Measurements from ENCODE around the gene BMPR1B. TPM values are rescaled to one million over a fixed set of nuclear protein-coding genes. Genes with fewer than 3 reads are reported as not detected.

BMPR1B gene
- total and polyA plus RNA-seq, 2 of the 8 experiments (the other 6 are each of a cell fraction or from before 2014, with no cell fraction given) = 0.14 to 1.1 TPM

GRCh38 chr4:95045429-95045828 lies 287.7 kb downstream of the BMPR1B start:
- CTCF ChIA-PET (ENCODE audit: partially characterized antibody) = interaction anchor here (1.4 kb wide), 1 partner anchor 14 kb away, joined by 3 read pairs; no protein-coding TSS in a partner anchor
- 88% methylated on average over 3 of the region's 3 CpGs; no CpG with 5 or more reads in 1 of the 2 experiments for WGBS, 2 experiments (ENCODE audit: extremely low coverage in 1 of 2, insufficient coverage in 1 of 2, insufficient read length in 1 of 2, insufficient replicate concordance in 2 of 2, low coverage in 1 of 2, low lambda C conversion rate in 2 of 2, missing lambda C conversion rate in 1 of 2)

More at GRCh38 chr4:95045429-95045828, 287.7 kb downstream of the BMPR1B start:
- no peak for TF ChIP-seq CHD1 (IDR thresholded peaks at IDR 0.05; ENCODE audit: low read depth, low read length)
- TF ChIP-seq ASH2L (IDR thresholded peaks at IDR 0.05; ENCODE audit: low read length) = no peak
- no peak for TF ChIP-seq KDM4A (IDR thresholded peaks at IDR 0.05; ENCODE audit: low read depth, low read length, severe bottlenecking)
- TF ChIP-seq SIRT6 (IDR thresholded peaks at IDR 0.05; ENCODE audit: low read length) = no peak
- TF ChIP-seq SP4 (IDR thresholded peaks at IDR 0.05; ENCODE audit: low read length) = no peak
- no peak for TF ChIP-seq RBBP5 (IDR thresholded peaks at IDR 0.05; ENCODE audit: borderline replicate concordance, low read depth, low read length)
- TF ChIP-seq, protein P1, sequence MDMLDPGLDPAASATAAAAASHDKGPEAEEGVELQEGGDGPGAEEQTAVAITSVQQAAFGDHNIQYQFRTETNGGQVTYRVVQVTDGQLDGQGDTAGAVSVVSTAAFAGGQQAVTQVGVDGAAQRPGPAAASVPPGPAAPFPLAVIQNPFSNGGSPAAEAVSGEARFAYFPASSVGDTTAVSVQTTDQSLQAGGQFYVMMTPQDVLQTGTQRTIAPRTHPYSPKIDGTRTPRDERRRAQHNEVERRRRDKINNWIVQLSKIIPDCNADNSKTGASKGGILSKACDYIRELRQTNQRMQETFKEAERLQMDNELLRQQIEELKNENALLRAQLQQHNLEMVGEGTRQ (IDR thresholded peaks at IDR 0.05; ENCODE audit: low read length) = no peak
- TF ChIP-seq SAP30 (IDR thresholded peaks at IDR 0.05; ENCODE audit: insufficient read depth, insufficient replicate concordance, low read length) = no peak
- TF ChIP-seq, protein P2, sequence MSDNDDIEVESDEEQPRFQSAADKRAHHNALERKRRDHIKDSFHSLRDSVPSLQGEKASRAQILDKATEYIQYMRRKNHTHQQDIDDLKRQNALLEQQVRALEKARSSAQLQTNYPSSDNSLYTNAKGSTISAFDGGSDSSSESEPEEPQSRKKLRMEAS (IDR thresholded peaks at IDR 0.05) = no peak
- TF ChIP-seq SP1 (IDR thresholded peaks at IDR 0.05; ENCODE audit: low read depth, low read length) = no peak
- TF ChIP-seq BACH1 (IDR thresholded peaks at IDR 0.05; ENCODE audit: low read length) = no peak
- TF ChIP-seq POU5F1 (IDR thresholded peaks at IDR 0.05; ENCODE audit: low read depth, low read length) = no peak
- no peak overlapping the region for H3K9ac ChIP-seq (replicated peaks in 1 of 4; ENCODE audit: extremely low read depth in 1 of 4, low read depth in 3 of 4, low read length in 3 of 4)
- no peak for FAIRE-seq
- no peaks in the 10 kb centered on the region for H3K79me1 ChIP-seq (ENCODE audit: low read depth, low read length)
- no peaks in the 10 kb centered on the region for H3K36me3 ChIP-seq (ENCODE audit: control insufficient read depth in 2 of 4, insufficient read depth in 4 of 4, low read length in 3 of 4)
- H4K8ac ChIP-seq (ENCODE audit: extremely low read depth, insufficient read depth, low read length) = no peak overlapping the region
- H2BK5ac ChIP-seq (ENCODE audit: low read depth, low read length) = no peak overlapping the region
- no peak overlapping the region for H2AK5ac ChIP-seq (ENCODE audit: low read depth, low read length)
- no peaks in the 10 kb centered on the region for H3K23me2 ChIP-seq (ENCODE audit: low read depth, low read length)
- H3K18ac ChIP-seq (ENCODE audit: extremely low read depth, low read length) = no peak overlapping the region
- no peaks in the 10 kb centered on the region for H4K20me1 ChIP-seq (replicated peaks in 1 of 2; ENCODE audit: control insufficient read depth in 1 of 2, insufficient read depth in 2 of 2, low read length in 2 of 2)
- POLR2A ChIA-PET (ENCODE audit: partially characterized antibody) = no interaction called here
- H3K4me3 ChIP-seq (ENCODE audit: extremely low read depth in 1 of 4, insufficient read depth in 2 of 4, low read depth in 3 of 4, low read length in 4 of 4) = no peak overlapping the region
- H3K23ac ChIP-seq (ENCODE audit: insufficient read length) = no peak overlapping the region
- no peak overlapping the region for H3K27ac ChIP-seq (ENCODE audit: low read depth, low read length)
- H3K4ac ChIP-seq (replicated peaks; ENCODE audit: insufficient read length, low read depth, low read length) = no peak overlapping the region
- H4K91ac ChIP-seq (replicated peaks; ENCODE audit: insufficient read length, low read length) = no peak overlapping the region
- no peaks in the 10 kb centered on the region for H3K79me2 ChIP-seq (ENCODE audit: control insufficient read depth in 1 of 2, insufficient read depth in 2 of 2, low read length in 2 of 2)
- H4K5ac ChIP-seq (ENCODE audit: insufficient read length, low read depth, low read length) = no peak overlapping the region
- H2BK20ac ChIP-seq (ENCODE audit: low read length) = no peak overlapping the region
- H3K27me3 ChIP-seq (replicated peaks in 1 of 4; ENCODE audit: control insufficient read depth in 3 of 4, extremely low read depth in 1 of 4, insufficient read depth in 3 of 4, low read length in 3 of 4) = no peaks in the 10 kb centered on the region
- peak overlapping the region; percentile 89; the same call in 1 of the 2 replicates for H2AFZ ChIP-seq (ENCODE audit: low read length)
- H3K56ac ChIP-seq (replicated peaks; ENCODE audit: insufficient read length, low read depth, low read length) = no peak overlapping the region
- no peak overlapping the region for H2BK12ac ChIP-seq (ENCODE audit: low read depth, low read length)
- 0 out of 2 replicates have a peak overlapping the region, but pooled peaks have one; percentile 40 for H2BK15ac ChIP-seq (ENCODE audit: low read length)
- H3K9me3 ChIP-seq (ENCODE audit: insufficient read depth in 2 of 2, low read depth in 1 of 2, low read length in 1 of 2) = no peaks in the 10 kb centered on the region
- H3K14ac ChIP-seq (ENCODE audit: insufficient read length) = no peak overlapping the region
- peaks cover 0 to 6% (median 3%) of the 10 kb centered on the region in 4 experiments; a peak in 4 of 7 replicates for H3K4me1 ChIP-seq (replicated peaks in 1 of 4; ENCODE audit: control insufficient read depth in 3 of 4, insufficient read depth in 4 of 4, low read length in 3 of 4)
- H3K4me2 ChIP-seq (ENCODE audit: insufficient read depth in 1 of 2, low read depth in 2 of 2, low read length in 2 of 2) = no peak overlapping the region
- DNase-seq (ENCODE audit: low read depth in 1 of 2, low spot score in 2 of 2) = no peak
- H2BK120ac ChIP-seq (replicated peaks; ENCODE audit: low read depth, low read length) = no peak overlapping the region

Measured in H1 (cell line).